Epithelial cell of proximal tubule (primary cell): ENCODE results near the gene PGAP2. TPM values are rescaled to one million over a fixed set of nuclear protein-coding genes. Genes with fewer than 3 reads are reported as not detected.

Experiments used
- DNase-seq: peaks from one replicate; pipeline ENCODE4 v3.0.0-alpha.2; 2011; ENCODE audit warnings: low read depth
- H3K4me3 ChIP-seq: 2 replicates; pipeline ENCODE4 v1.5.1; 2011; ENCODE audit warnings: low read depth, mild to moderate bottlenecking, low read length
- total RNA-seq: library from RNA; depleted of rRNA; stranded (reverse); fragments of >200 nt; gene quantifications from 2 replicates; pipeline ENCODE4 v1.2.3, GENCODE V29; 2015
- TF ChIP-seq, protein P1 (sequence below): conservative IDR thresholded peaks from 2 replicates; pipeline ENCODE4 v1.5.1; 2012; ENCODE audit warnings: low read depth, mild to moderate bottlenecking, low read length

PGAP2 gene
- total RNA-seq, 1 donor from 2014 or later: 14.1 TPM

DNA sequence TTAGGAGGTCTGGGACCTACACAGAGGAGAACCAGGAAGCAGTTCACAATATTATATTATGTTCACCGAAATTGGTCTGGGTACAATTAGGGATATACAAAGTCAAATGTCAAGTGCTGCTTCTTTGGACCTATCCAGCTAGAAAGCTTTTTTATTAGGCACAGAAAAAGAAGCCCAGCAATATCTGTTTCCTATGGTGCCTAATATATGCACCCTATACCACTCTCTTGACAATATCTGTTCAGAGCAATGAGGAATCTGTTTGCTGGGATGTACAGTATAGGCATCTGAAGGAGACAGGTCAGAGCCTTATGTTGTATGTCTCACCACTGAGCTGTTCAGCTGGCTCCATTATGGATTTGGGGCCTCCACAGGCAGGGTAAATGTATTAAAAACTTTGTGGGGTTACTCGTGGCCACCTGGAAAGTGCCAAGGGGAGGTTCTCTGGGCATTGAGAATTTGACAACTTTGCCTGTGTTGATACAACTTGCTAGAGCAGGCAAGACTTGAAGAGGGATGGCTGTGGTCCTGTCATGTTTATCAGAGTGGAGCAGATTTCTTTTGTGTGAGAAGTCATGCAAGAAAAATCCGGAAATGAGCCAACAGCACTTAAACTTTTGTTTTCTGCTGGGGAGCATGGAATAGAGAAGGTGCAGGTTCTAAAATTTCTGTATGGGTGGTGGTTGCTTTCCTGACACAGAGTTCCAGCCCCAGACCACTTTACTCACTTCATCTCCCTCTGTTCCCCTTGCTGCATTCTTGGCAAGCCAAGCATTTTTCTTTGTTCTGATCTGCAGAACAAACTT is 57.2 kb downstream of the PGAP2 start:
- TF ChIP-seq, protein P1, sequence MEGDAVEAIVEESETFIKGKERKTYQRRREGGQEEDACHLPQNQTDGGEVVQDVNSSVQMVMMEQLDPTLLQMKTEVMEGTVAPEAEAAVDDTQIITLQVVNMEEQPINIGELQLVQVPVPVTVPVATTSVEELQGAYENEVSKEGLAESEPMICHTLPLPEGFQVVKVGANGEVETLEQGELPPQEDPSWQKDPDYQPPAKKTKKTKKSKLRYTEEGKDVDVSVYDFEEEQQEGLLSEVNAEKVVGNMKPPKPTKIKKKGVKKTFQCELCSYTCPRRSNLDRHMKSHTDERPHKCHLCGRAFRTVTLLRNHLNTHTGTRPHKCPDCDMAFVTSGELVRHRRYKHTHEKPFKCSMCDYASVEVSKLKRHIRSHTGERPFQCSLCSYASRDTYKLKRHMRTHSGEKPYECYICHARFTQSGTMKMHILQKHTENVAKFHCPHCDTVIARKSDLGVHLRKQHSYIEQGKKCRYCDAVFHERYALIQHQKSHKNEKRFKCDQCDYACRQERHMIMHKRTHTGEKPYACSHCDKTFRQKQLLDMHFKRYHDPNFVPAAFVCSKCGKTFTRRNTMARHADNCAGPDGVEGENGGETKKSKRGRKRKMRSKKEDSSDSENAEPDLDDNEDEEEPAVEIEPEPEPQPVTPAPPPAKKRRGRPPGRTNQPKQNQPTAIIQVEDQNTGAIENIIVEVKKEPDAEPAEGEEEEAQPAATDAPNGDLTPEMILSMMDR: no peak
- H3K4me3 ChIP-seq: no peak overlapping the region
- no peak for DNase-seq

DNA sequence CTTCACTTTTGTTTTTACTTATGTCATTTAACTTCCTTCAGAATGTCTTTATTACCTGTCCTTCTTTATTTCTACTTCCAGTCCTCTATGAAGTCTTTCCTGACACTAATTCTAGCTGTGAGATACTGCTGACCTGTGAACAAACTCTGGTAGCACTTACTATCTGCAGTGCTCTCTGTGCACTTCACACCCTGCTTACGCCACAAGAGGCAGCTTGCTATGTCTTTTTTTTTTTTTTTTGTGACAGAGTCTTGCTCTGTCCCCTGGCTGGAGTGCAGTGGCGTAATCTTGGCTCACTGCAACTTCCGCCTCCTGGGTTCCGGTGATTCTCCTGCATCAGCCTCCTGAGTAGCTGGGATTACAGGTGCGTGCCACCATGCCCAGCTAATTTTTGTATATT is 57.8 kb downstream of the PGAP2 start:
- H3K4me3 ChIP-seq: no peak overlapping the region
- TF ChIP-seq, protein P1: no peak

DNA sequence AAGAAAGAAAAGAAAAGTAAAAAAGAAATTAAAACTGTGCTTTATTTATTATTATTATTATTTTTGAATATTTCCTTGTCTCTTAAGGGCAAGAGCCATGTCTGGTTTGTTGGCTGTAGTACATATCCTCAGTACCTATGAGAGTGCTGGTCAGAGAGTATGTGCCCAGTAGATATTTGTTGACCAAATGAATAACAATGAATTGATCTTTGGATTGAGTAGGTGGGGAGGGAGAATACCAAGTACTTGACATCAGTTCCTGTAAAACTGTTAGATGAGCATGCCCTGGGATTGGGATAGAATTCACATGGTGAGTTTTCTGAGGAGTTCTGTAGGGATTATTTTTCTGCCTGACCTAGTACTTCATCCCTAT is 58.5 kb downstream of the PGAP2 start:
- no peak for DNase-seq
- H3K4me3 ChIP-seq: no peak overlapping the region
- TF ChIP-seq, protein P1: no peak

More for the DNA sequence above, 57.8 kb downstream of the PGAP2 start:
- no peak for DNase-seq

DNA sequence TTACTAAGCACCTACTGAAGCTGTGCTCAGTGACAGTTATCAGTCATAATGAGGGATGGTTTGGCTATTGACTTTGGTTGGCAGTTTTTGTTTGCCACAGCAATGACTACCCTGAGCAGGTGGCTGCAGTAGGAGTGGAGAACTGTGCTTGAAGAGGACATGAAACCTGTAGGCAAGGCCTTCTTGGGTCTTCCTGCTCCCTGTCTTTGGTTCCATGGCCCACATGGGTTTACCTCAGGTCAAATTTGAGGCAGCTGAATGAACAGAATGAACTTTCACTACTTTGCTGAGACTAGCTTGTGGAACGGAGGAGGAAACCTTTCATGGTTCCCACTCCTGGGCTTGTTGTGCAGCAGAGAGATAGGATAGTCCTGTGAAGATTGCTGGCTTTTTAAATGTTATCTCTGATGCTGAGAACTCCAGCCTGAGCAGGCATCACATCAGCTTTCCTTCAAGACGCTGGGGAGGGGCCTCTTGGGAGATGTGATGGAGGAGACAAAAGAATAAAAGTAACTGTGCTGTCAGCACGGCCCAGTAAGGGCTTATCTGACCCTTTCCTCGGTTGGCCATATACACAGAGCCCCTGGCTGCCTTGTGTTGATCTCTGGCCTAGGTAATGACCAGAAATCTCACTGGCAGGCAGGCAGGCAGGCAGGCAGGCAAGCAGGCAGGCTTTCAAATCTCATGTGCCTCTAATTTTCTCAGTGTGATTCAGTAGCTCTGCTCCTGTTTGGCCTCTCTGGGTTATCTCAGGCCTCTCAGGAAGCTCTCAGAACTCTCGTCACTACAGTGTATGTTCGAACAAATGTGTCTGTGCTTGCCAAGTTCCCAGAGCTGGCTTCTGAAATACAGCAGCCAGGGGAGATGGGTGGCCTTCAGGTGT is 59.1 kb downstream of the PGAP2 start:
- TF ChIP-seq, protein P1: no peak
- no peak overlapping the region for H3K4me3 ChIP-seq
- no peak for DNase-seq

DNA sequence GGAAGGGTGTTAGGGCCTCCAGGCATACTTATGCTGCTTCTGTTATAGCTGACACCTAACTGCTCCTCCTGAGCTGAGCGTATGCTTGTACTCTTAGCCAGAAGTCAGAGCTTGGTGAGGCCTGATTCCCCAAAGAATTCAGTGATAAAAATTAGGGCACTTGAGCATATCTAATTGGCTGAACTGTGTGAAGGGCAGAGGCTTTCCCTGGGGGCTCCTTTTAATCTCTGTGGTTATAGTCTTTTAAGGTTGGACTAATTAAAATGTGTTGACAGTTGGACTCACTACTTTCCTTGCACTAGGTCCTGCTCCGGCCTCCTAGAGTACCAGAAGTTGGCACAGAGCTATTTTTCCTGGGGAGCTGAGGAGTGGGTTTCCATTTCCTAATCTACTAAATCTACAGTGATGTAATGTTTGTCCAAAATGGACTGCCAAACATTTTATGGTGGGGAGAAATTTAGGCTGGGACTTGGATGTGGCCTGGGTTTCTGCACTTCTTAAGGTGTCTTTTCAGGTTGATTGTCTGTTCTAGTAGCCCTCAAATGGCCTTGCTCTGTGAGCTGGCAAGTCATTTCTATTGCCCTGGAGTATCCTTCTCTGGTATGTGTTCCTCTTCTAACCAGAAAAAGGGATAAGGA is 65.5 kb downstream of the PGAP2 start:
- TF ChIP-seq, protein P1: no peak
- no peak overlapping the region for H3K4me3 ChIP-seq
- DNase-seq: no peak

Other genes starting within 250 kb of the PGAP2 start
- gene ART5, start 166.6 kb upstream of the PGAP2 start, total RNA-seq: 0.51 and 1.6 TPM in 2 replicates
- gene ART1, start 163.4 kb upstream of the PGAP2 start, total RNA-seq: not detected in 2 replicates
- gene CHRNA10, start 137.2 kb upstream of the PGAP2 start, total RNA-seq: 0.23 and 0.65 TPM in 2 replicates
- 74.8 and 104 TPM in 2 replicates for gene NUP98, start 11.0 kb upstream of the PGAP2 start, total RNA-seq
- 43.8 and 47.3 TPM in 2 replicates for gene RHOG, start 32.4 kb downstream of the PGAP2 start, total RNA-seq
- gene STIM1, start 47.1 kb downstream of the PGAP2 start, total RNA-seq: 14.9 and 16.5 TPM in 2 replicates